GM12873 (cell line): ENCODE data around the gene CFHR1.

ENCODE experiments used
- TF ChIP-seq, protein P1 (sequence below): IDR thresholded peaks from 2 replicates; pipeline ENCODE4 v1.5.1; 2012; ENCODE audit warnings: low read depth, mild to moderate bottlenecking, moderate library complexity, low read length, control low read depth; ENCODE audit not compliant: insufficient read depth; ENCODE audit errors: missing control alignments

CFHR1 gene

DNA sequence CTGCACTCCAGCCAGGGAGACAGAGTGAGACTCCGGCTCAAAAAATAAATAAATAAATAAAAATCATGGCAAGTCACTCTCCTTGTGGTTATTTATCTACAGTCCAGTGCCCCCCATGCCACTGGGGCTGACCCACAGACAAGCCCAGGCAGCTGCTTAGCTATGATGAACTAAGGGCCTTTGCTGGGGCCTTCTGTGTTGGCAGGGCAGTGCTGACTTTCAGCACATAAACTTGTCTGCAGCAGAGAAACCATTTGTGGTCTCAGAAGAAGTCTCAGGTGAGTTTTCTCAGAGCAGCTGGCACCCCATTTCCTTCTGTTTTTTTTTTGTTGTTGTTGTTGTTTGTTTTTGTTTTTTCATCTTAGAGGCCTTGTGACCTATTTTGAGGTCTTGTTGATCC is 47.4 kb downstream of the CFHR1 start:
- TF ChIP-seq, protein P1, sequence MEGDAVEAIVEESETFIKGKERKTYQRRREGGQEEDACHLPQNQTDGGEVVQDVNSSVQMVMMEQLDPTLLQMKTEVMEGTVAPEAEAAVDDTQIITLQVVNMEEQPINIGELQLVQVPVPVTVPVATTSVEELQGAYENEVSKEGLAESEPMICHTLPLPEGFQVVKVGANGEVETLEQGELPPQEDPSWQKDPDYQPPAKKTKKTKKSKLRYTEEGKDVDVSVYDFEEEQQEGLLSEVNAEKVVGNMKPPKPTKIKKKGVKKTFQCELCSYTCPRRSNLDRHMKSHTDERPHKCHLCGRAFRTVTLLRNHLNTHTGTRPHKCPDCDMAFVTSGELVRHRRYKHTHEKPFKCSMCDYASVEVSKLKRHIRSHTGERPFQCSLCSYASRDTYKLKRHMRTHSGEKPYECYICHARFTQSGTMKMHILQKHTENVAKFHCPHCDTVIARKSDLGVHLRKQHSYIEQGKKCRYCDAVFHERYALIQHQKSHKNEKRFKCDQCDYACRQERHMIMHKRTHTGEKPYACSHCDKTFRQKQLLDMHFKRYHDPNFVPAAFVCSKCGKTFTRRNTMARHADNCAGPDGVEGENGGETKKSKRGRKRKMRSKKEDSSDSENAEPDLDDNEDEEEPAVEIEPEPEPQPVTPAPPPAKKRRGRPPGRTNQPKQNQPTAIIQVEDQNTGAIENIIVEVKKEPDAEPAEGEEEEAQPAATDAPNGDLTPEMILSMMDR = no peak

DNA sequence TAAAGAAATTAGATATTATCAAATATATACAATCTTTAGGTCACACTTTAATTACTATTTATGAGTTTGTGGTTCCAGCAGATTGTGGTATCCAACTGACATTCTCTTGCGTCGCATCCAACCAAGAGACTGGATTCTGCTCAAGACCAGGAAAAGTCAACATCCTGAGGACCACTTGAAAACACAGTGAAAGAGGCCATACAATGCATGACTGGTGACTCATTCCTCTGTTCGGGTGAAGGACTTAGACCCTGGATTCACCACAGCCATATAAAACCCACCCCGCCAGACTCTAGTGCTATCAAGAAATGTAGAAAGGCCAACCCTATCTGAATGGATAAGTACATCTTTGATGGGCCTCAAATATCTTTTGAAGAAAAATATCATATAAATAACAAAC is 53.9 kb downstream of the CFHR1 start:
- TF ChIP-seq, protein P1 = no peak

DNA sequence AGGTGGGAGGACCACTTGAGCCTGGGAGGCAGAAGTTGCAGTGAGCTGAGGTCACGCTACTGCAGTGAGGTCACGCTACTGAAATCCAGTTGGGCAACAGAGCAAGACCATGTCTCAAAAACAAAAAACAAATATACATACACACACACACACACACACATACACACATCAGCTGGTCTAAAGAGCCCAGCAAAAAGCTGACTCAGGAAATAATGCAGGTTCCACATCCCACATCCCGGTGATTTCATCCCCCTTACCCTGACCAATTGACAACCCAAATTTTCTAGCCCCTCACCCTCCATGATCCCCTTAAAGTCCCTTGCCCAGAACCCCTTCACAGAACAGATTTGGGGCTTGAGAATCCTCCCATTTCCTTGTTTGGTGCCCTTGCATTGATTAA is 56.4 kb downstream of the CFHR1 start:
- TF ChIP-seq, protein P1 = no peak

DNA sequence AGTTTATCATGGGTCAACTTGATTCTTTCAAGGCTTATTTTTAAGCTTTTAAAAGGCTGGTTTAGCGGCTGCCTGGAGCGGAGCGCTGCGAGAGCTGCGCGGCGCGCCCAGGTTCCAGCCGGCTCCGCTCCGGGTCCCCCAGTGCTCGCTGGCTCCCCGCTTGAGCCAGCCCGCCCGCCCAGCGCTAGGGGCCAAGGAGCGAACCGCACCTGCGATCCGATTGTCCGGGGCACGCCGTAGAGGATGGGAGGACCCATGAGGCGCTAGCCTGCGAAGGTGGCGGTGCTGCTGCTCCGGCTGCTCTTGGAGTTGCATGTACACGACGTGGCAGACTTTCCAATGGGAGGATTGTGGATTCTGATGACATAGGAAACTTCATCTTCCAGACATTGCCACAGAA is 58.4 kb downstream of the CFHR1 start:
- TF ChIP-seq, protein P1 = no peak
